Mesendoderm (in vitro differentiated cells): Measurements from ENCODE around the gene PPP2R3B.
"Not testable (repeated sequence)": the region's sequence is repeated elsewhere in the genome, so short reads cannot be mapped to it uniquely, and the experiment has no call there.

Experiments
- DNase-seq: peaks from one replicate; pipeline ENCODE4 v3.0.0; 2013
- H2AK5ac ChIP-seq: 2 replicates; pipeline ENCODE4 v1.6.1; 2013; ENCODE audit warnings: low read length, inconsistent platforms
- H2BK120ac ChIP-seq: 2 replicates; pipeline ENCODE4 v1.6.1; 2013; ENCODE audit warnings: low read depth, mild to moderate bottlenecking, low read length, moderate library complexity, mixed read lengths
- H2BK15ac ChIP-seq: replicated peaks from 2 replicates; pipeline ENCODE4 v1.6.1; 2013; ENCODE audit warnings: low read depth, mild to moderate bottlenecking, moderate library complexity
- H2BK5ac ChIP-seq: 2 replicates; pipeline ENCODE4 v1.6.1; 2013; ENCODE audit warnings: low read length, inconsistent platforms
- H3K18ac ChIP-seq: 2 replicates; pipeline ENCODE4 v1.6.1; 2013; ENCODE audit warnings: mild to moderate bottlenecking, low read length, mixed read lengths
- H3K23ac ChIP-seq: one replicate; pipeline ENCODE4 v1.6.1; 2013; ENCODE audit warnings: low read length
- H3K27ac ChIP-seq: 2 replicates; pipeline ENCODE4 v1.5.1; 2013; ENCODE audit warnings: low read depth, mild to moderate bottlenecking, inconsistent platforms, low read length, moderate library complexity
- H3K27me3 ChIP-seq: 2 replicates; pipeline ENCODE4 v1.6.1; 2013; ENCODE audit warnings: low read length, control low read depth, mild to moderate bottlenecking, inconsistent platforms; ENCODE audit not compliant: insufficient read depth, poor library complexity
- H3K36me3 ChIP-seq: 2 replicates; pipeline ENCODE4 v1.6.1; 2013; ENCODE audit warnings: low read length, inconsistent platforms; ENCODE audit not compliant: control insufficient read depth, insufficient read depth
- H3K4ac ChIP-seq: one replicate; pipeline ENCODE4 v1.6.1; 2013; ENCODE audit warnings: low read depth, mild to moderate bottlenecking, low read length, moderate library complexity
- H3K4me1 ChIP-seq: 2 replicates; pipeline ENCODE4 v1.6.1; 2013; ENCODE audit warnings: low read depth, low read length, inconsistent platforms; ENCODE audit not compliant: control insufficient read depth
- H3K4me2 ChIP-seq: 2 replicates; pipeline ENCODE4 v1.6.1; 2013; ENCODE audit warnings: low read length
- H3K4me3 ChIP-seq: 2 replicates; pipeline ENCODE4 v1.5.1; 2013; ENCODE audit warnings: mild to moderate bottlenecking, low read length
- H3K56ac ChIP-seq: one replicate; pipeline ENCODE4 v1.6.1; 2013; ENCODE audit warnings: low read length
- H3K79me1 ChIP-seq: 2 replicates; pipeline ENCODE4 v1.6.1; 2013; ENCODE audit warnings: low read length, inconsistent platforms
- H3K79me2 ChIP-seq: 2 replicates; pipeline ENCODE4 v1.6.1; 2013; ENCODE audit warnings: mild to moderate bottlenecking, low read length; ENCODE audit not compliant: control insufficient read depth, insufficient read depth
- H3K9ac ChIP-seq: 2 replicates; pipeline ENCODE4 v1.6.1; 2013; ENCODE audit warnings: low read length, inconsistent platforms
- H4K5ac ChIP-seq: one replicate; pipeline ENCODE4 v1.6.1; 2013; ENCODE audit warnings: low read length
- H4K8ac ChIP-seq: one replicate; pipeline ENCODE4 v1.6.1; 2013; ENCODE audit warnings: low read depth, mild to moderate bottlenecking, control low read depth, low read length, moderate library complexity
- WGBS: extraction: QIAGEN DNeasy Blood & Tissue Kit; methylation state at CpG from one replicate; pipeline ENCODE4 v1.1.7; 2013; ENCODE audit warnings: low lambda C conversion rate, missing lambda C conversion rate; ENCODE audit not compliant: insufficient coverage; ENCODE audit errors: extremely low coverage; 5-methylcytosine and 5-hydroxymethylcytosine counted together

PPP2R3B gene

GRCh38 chrX:425056-425455 is 38.3 kb upstream of the PPP2R3B start:
- H4K5ac ChIP-seq, result no peak overlapping the region
- H3K9ac ChIP-seq, result no peak overlapping the region
- no peaks in the 10 kb centered on the region for H3K36me3 ChIP-seq
- no peaks in the 10 kb centered on the region for H3K27me3 ChIP-seq
- H4K8ac ChIP-seq, result no peak overlapping the region
- WGBS, result no CpG with 5 or more reads among the region's 20 CpGs
- no peak overlapping the region for H2BK5ac ChIP-seq
- no peak overlapping the region for H3K23ac ChIP-seq
- H3K18ac ChIP-seq, result no peak overlapping the region
- no peak overlapping the region for H2AK5ac ChIP-seq
- H3K79me1 ChIP-seq, result no peaks in the 10 kb centered on the region
- H3K27ac ChIP-seq, result no peak overlapping the region
- no peak overlapping the region for H3K4ac ChIP-seq
- H3K56ac ChIP-seq, result no peak overlapping the region
- H3K4me2 ChIP-seq, result no peak overlapping the region
- no peaks in the 10 kb centered on the region for H3K4me1 ChIP-seq
- DNase-seq, result no peak
- no peak overlapping the region for H2BK120ac ChIP-seq
- H3K79me2 ChIP-seq, result no peaks in the 10 kb centered on the region
- H3K4me3 ChIP-seq, result no peak overlapping the region
- no peak overlapping the region for H2BK15ac ChIP-seq

GRCh38 chrX:421646-422391 is 35.1 kb upstream of the PPP2R3B start:
- H2AK5ac ChIP-seq, result no peak overlapping the region

GRCh38 chrX:420496-421223 is 34.0 kb upstream of the PPP2R3B start:
- H2AK5ac ChIP-seq, result no peak overlapping the region
- no peaks in the 10 kb centered on the region for H3K4me1 ChIP-seq
- no peak overlapping the region for H2BK15ac ChIP-seq
- H3K4me2 ChIP-seq, result no peak overlapping the region
- no peak overlapping the region for H2BK5ac ChIP-seq
- no peak overlapping the region for H2BK120ac ChIP-seq
- no peak overlapping the region for H3K9ac ChIP-seq
- H3K79me2 ChIP-seq, result no peaks in the 10 kb centered on the region
- H3K4me3 ChIP-seq, result no peak overlapping the region
- H3K27me3 ChIP-seq, result no peaks in the 10 kb centered on the region
- no peak overlapping the region for H3K18ac ChIP-seq
- H3K56ac ChIP-seq, result no peak overlapping the region
- no peak for DNase-seq
- H3K79me1 ChIP-seq, result no peaks in the 10 kb centered on the region
- H4K8ac ChIP-seq, result no peak overlapping the region
- no peak overlapping the region for H3K27ac ChIP-seq
- H3K23ac ChIP-seq, result no peak overlapping the region
- H3K36me3 ChIP-seq, result no peaks in the 10 kb centered on the region
- no CpG with 5 or more reads among the region's 41 CpGs for WGBS
- H3K4ac ChIP-seq, result no peak overlapping the region
- no peak overlapping the region for H4K5ac ChIP-seq

More at GRCh38 chrX:421646-422391, 35.1 kb upstream of the PPP2R3B start:
- no peak overlapping the region for H3K27ac ChIP-seq
- H3K23ac ChIP-seq, result peak overlapping the region; percentile 45
- H3K79me2 ChIP-seq, result no peaks in the 10 kb centered on the region
- no peak overlapping the region for H3K56ac ChIP-seq
- no peaks in the 10 kb centered on the region for H3K36me3 ChIP-seq
- H4K8ac ChIP-seq, result no peak overlapping the region
- no peak overlapping the region for H3K9ac ChIP-seq
- DNase-seq, result no peak
- no peak overlapping the region for H3K18ac ChIP-seq
- no peak overlapping the region for H3K4ac ChIP-seq
- H3K4me1 ChIP-seq, result no peaks in the 10 kb centered on the region
- no peak overlapping the region for H3K4me3 ChIP-seq
- H3K79me1 ChIP-seq, result no peaks in the 10 kb centered on the region
- H2BK120ac ChIP-seq, result no peak overlapping the region
- no peaks in the 10 kb centered on the region for H3K27me3 ChIP-seq
- no peak overlapping the region for H3K4me2 ChIP-seq
- H2BK15ac ChIP-seq, result no peak overlapping the region
- no peak overlapping the region for H4K5ac ChIP-seq
- no peak overlapping the region for H2BK5ac ChIP-seq
- no CpG with 5 or more reads among the region's 40 CpGs for WGBS

- Histone ChIP-seq H3K4me1 (no peaks in the 10 kb centered on the region), H4K5ac (no peak overlapping the region), H3K18ac (no peak overlapping the region), H3K79me2 (no peaks in the 10 kb centered on the region), H3K9ac (no peak overlapping the region), H2AK5ac (no peak overlapping the region), H3K23ac (no peak overlapping the region), H3K27ac (no peak overlapping the region), H3K27me3 (no peaks in the 10 kb centered on the region), H3K4ac (no peak overlapping the region), H2BK120ac (no peak overlapping the region), H2BK15ac (no peak overlapping the region), H3K4me2 (no peak overlapping the region), H2BK5ac (no peak overlapping the region), H4K8ac (no peak overlapping the region), H3K36me3 (no peaks in the 10 kb centered on the region), H3K56ac (no peak overlapping the region), H3K79me1 (no peaks in the 10 kb centered on the region), H3K4me3 (no peak overlapping the region)
- no CpG with 5 or more reads among the region's 55 CpGs for WGBS
- DNase-seq, result no peak
Measured at GRCh38 chrX:418927-419729, 32.4 kb upstream of the PPP2R3B start.

- not testable (repeated sequence) for H3K36me3 ChIP-seq, H3K4me3 ChIP-seq, H2AK5ac ChIP-seq, H3K23ac ChIP-seq, H3K9ac ChIP-seq, H3K4ac ChIP-seq, H4K8ac ChIP-seq, H3K79me1 ChIP-seq, H3K18ac ChIP-seq, H2BK5ac ChIP-seq, H3K4me2 ChIP-seq, H4K5ac ChIP-seq, DNase-seq, H3K56ac ChIP-seq, H2BK15ac ChIP-seq, H3K27me3 ChIP-seq, H3K79me2 ChIP-seq, H2BK120ac ChIP-seq, H3K4me1 ChIP-seq, H3K27ac ChIP-seq
- WGBS, result no CpG with 5 or more reads among the region's 5 CpGs
Measured at GRCh38 chrX:415498-415897, 28.8 kb upstream of the PPP2R3B start.
